Common myeloid progenitor, CD34-positive (primary cell): ENCODE results near the gene PTPRN2.

Experiments
- CTCF ChIA-PET: fragments of 350-600 bp; sonication (Branson Sonifier 250); formaldehyde crosslinking; loops from one replicate; lab custom pipeline; 2021; ENCODE audit warnings: antibody characterized with exemption; lab: Charles Lee
- POLR2A ChIA-PET: fragments of 350-600 bp; sonication (Branson Sonifier 250); formaldehyde crosslinking; loops from one replicate; lab custom pipeline; 2021; ENCODE audit warnings: antibody characterized with exemption; lab: Charles Lee
- DNase-seq, 3 donors: peaks; one replicate each; pipeline versions ENCODE4 v3.0.0 to v3.0.0-alpha.2; 2013
- H3K27ac ChIP-seq, 2 experiments: 1 replicate in 1 of 2; 2 replicates in 1 of 2; pipeline ENCODE4 v1.7.0; 2013; ENCODE audit warnings: inconsistent platforms in 2 of 2, low read length in 2 of 2, mild to moderate bottlenecking in 2 of 2, low read depth in 1 of 2, moderate library complexity in 1 of 2; ENCODE audit not compliant: severe bottlenecking in 2 of 2, insufficient read depth in 1 of 2, poor library complexity in 1 of 2
- H3K27me3 ChIP-seq, 5 experiments: replicated peaks in 2 of 5; 1 replicate in 3 of 5; 2 replicates in 2 of 5; pipeline versions ENCODE4 v1.6.1 to v1.7.0; 2013; ENCODE audit warnings: low read length in 4 of 5, mild to moderate bottlenecking in 2 of 5, moderate library complexity in 2 of 5, inconsistent platforms in 1 of 5; ENCODE audit not compliant: insufficient read depth in 5 of 5, control insufficient read depth in 4 of 5
- H3K36me3 ChIP-seq, 4 experiments: 1 replicate in 2 of 4; 2 replicates in 2 of 4; pipeline versions ENCODE4 v1.6.1 to v1.7.0; 2013; ENCODE audit warnings: low read length in 3 of 4, control low read depth in 1 of 4, mild to moderate bottlenecking in 1 of 4; ENCODE audit not compliant: control insufficient read depth in 4 of 4, insufficient read depth in 4 of 4
- H3K4me1 ChIP-seq, 4 experiments: 1 replicate in 3 of 4; 2 replicates in 1 of 4; pipeline versions ENCODE4 v1.6.1 to v1.7.1; 2013; ENCODE audit warnings: low read length in 3 of 4, mild to moderate bottlenecking in 3 of 4, control low read depth in 1 of 4, inconsistent platforms in 1 of 4, moderate library complexity in 1 of 4; ENCODE audit not compliant: control insufficient read depth in 4 of 4, insufficient read depth in 4 of 4; ENCODE audit errors: control extremely low read depth in 1 of 4
- H3K4me3 ChIP-seq, 7 experiments: 1 replicate in 4 of 7; 2 replicates in 3 of 7; pipeline versions ENCODE4 v1.5.1 to v1.7.0; 2013; ENCODE audit warnings: mild to moderate bottlenecking in 7 of 7, low read length in 6 of 7, moderate library complexity in 6 of 7, inconsistent platforms in 2 of 7, low read depth in 2 of 7, control low read depth in 1 of 7; ENCODE audit not compliant: insufficient read depth in 4 of 7, control insufficient read depth in 1 of 7; ENCODE audit errors: extremely low read depth in 1 of 7
- H3K9me3 ChIP-seq, 5 experiments: 1 replicate in 4 of 5; 2 replicates in 1 of 5; pipeline versions ENCODE4 v1.6.1 to v1.7.1; 2013; ENCODE audit warnings: low read length in 4 of 5, mild to moderate bottlenecking in 2 of 5, inconsistent platforms in 1 of 5, low read depth in 1 of 5, moderate library complexity in 1 of 5; ENCODE audit not compliant: control insufficient read depth in 4 of 5, insufficient read depth in 2 of 5; ENCODE audit errors: control extremely low read depth in 1 of 5
- WGBS: methylation state at CpG from one replicate; pipeline ENCODE4 v1.1.5; 2013; ENCODE audit not compliant: insufficient coverage; 5-methylcytosine and 5-hydroxymethylcytosine counted together

PTPRN2 gene

DNA sequence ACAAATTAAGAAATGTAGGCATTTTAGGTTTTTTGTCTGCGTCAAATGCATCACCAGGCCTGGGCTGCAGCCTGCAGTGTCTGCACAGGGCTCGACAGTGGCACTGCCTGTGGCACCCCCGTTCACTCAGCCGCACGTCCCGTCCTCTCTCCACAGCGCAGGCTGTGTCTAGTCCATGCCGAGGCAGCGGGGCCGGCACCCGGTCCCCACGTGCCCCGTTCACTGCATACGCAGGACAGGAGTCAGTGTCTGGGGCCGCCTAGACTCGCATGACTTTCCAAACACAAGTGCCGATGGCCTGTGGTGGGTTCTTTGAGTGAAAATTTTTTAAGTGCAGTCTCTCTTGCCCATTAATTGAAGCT, 446.4 kb downstream of the PTPRN2 start:
- H3K9me3 ChIP-seq = peaks cover 0 to 56% (median 2%) of the 10 kb centered on the region in 5 experiments
- H3K27me3 ChIP-seq = no peaks in the 10 kb centered on the region
- CTCF ChIA-PET = no interaction called here
- no peaks in the 10 kb centered on the region for H3K4me1 ChIP-seq
- POLR2A ChIA-PET = no interaction called here
- H3K36me3 ChIP-seq = no peaks in the 10 kb centered on the region
- H3K4me3 ChIP-seq = no peak overlapping the region
- WGBS = 96% methylated on average over 14 of the region's 17 CpGs
- H3K27ac ChIP-seq = no peak overlapping the region
- DNase-seq = no peak

DNA sequence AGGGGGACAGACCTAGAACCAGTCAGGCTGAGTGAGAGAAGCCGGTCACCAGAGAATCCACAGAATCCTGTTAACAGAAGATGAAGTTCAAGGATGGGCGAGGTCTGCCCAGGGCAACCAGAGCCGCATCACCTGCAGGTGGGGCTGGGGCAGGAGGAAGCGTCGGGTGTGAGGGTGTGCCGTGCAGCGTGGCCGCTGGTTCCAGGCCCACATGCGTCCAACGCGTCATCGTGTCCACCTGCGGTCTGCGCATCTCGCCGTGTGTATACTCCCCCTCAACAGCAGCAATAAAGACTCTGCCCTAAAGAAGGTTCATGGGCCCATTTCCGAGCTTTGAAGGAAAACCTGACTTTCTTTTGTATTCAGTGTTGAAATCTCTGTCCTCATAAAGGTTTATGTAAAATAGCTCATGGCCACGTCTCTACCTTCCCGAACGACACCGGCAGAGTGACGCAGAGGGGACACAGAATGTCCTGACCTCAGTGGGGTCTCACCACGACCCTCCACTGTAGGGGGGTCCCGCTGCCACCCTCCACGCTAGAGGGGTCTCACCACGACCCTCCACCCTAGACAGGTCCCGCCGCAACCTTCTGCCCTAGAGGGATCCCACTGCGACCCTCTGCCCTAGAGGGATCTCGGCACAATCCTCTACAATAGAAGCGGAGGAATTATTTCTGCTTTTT, 446.9 kb downstream of the PTPRN2 start:
- Histone ChIP-seq H3K36me3 (no peaks in the 10 kb centered on the region), H3K4me1 (no peaks in the 10 kb centered on the region), H3K4me3 (no peak overlapping the region), H3K27ac (no peak overlapping the region), H3K9me3 (peaks cover 0 to 56% (median 2%) of the 10 kb centered on the region in 5 experiments), H3K27me3 (no peaks in the 10 kb centered on the region)
- ChIA-PET POLR2A (no interaction called here), CTCF (no interaction called here)
- no peak for DNase-seq
- WGBS = 91% methylated on average over 24 of the region's 31 CpGs

DNA sequence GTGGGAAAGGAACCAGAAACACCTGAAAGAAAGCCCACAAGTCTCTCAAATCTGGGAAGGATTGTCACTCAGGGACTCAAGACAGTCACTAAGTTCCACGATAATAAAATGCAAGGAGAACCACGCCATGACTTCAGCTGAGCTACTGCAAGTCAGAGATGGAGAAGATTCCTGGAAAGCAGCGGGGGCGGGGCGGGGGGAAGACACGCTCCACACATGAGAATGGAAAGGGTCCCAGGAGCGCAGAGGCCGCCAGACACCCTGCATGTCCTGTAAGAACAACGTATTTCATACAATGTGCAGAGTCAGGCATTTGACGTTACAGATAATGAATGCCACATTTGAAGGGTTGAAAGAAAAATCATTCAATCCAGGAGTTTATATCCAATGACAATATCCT, 448.1 kb downstream of the PTPRN2 start:
- no peaks in the 10 kb centered on the region for H3K27me3 ChIP-seq
- no peaks in the 10 kb centered on the region for H3K36me3 ChIP-seq
- WGBS = 91% methylated on average over 10 of the region's 10 CpGs
- H3K9me3 ChIP-seq = peaks cover 0 to 50% (median 2%) of the 10 kb centered on the region in 5 experiments
- H3K27ac ChIP-seq = no peak overlapping the region
- ChIA-PET POLR2A (no interaction called here), CTCF (no interaction called here)
- H3K4me1 ChIP-seq = no peaks in the 10 kb centered on the region
- no peak overlapping the region for H3K4me3 ChIP-seq
- no peak for DNase-seq

GRCh38 chr7:158138329-158138597, 449.4 kb downstream of the PTPRN2 start:
- H3K27me3 ChIP-seq = no peaks in the 10 kb centered on the region
- no peak for DNase-seq
- H3K27ac ChIP-seq = no peak overlapping the region
- no peaks in the 10 kb centered on the region for H3K36me3 ChIP-seq
- H3K9me3 ChIP-seq = peaks cover 0 to 44% (median 2%) of the 10 kb centered on the region in 5 experiments
- POLR2A ChIA-PET = no interaction called here
- H3K4me3 ChIP-seq = no peak overlapping the region
- WGBS = 81% methylated on average over 9 of the region's 9 CpGs
- CTCF ChIA-PET = no interaction called here
- no peaks in the 10 kb centered on the region for H3K4me1 ChIP-seq

GRCh38 chr7:158137516-158138328, 449.9 kb downstream of the PTPRN2 start:
- ChIA-PET POLR2A (no interaction called here), CTCF (no interaction called here)
- WGBS = 89% methylated on average over 14 of the region's 18 CpGs

DNA sequence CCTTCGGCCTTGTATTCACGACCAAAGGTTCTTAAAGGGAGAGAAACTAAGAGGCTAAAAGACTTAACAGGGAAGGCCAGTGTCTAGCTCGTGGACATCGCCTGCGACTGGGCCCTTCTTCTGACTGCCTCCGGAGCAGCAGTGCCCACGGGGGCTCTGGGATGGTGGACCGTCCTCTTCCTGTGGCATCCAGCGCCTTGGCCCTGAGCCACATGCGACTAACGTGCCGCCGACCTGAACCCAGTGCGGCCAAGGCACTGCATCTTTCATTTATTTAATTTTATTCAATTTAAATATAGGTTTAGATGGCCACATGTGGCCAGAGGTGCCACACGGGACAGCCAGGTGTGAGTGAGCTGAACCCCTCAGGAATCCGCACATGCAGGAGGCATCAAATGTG, 451.7 kb downstream of the PTPRN2 start:
- Histone ChIP-seq H3K4me3 (no peak overlapping the region), H3K9me3 (peaks cover 0 to 38% (median 3%) of the 10 kb centered on the region in 5 experiments), H3K36me3 (no peaks in the 10 kb centered on the region), H3K4me1 (no peaks in the 10 kb centered on the region), H3K27me3 (no peaks in the 10 kb centered on the region), H3K27ac (no peak overlapping the region)
- no peak for DNase-seq
- 93% methylated on average over 11 of the region's 16 CpGs for WGBS
- ChIA-PET CTCF (no interaction called here), POLR2A (no interaction called here)

More at GRCh38 chr7:158137516-158138328, 449.9 kb downstream of the PTPRN2 start:
- H3K36me3 ChIP-seq = no peaks in the 10 kb centered on the region
- H3K4me1 ChIP-seq = no peaks in the 10 kb centered on the region
- H3K27me3 ChIP-seq = no peaks in the 10 kb centered on the region
- H3K4me3 ChIP-seq = no peak overlapping the region
- H3K9me3 ChIP-seq = peaks cover 0 to 39% (median 2%) of the 10 kb centered on the region in 5 experiments
- DNase-seq = no peak
- H3K27ac ChIP-seq = no peak overlapping the region

GRCh38 chr7:158134824-158135223, 452.8 kb downstream of the PTPRN2 start:
- CTCF ChIA-PET = no interaction called here
- WGBS = 94% methylated on average over 3 of the region's 4 CpGs
- POLR2A ChIA-PET = no interaction called here
- no peak for DNase-seq
- no peaks in the 10 kb centered on the region for H3K27me3 ChIP-seq
- peaks cover 0 to 36% (median 3%) of the 10 kb centered on the region in 5 experiments for H3K9me3 ChIP-seq
- no peak overlapping the region for H3K4me3 ChIP-seq
- no peak overlapping the region for H3K27ac ChIP-seq
- no peaks in the 10 kb centered on the region for H3K36me3 ChIP-seq
- H3K4me1 ChIP-seq = no peaks in the 10 kb centered on the region
